ENCODE results near the gene ANAPC5.
"Not testable (repeated sequence)": the region's sequence is repeated elsewhere in the genome, so short reads cannot be mapped to it uniquely, and the experiment has no call there.

The ANAPC5 gene

GRCh38 chr12:121288158-121288845 is 63.9 kb downstream of the ANAPC5 start:
- no peak for DNase-seq (ENCODE audit: low read depth in 2 of 2, low spot score in 1 of 2)

- no peak for DNase-seq (ENCODE audit: low read depth in 2 of 2, low spot score in 1 of 2)
Observed at GRCh38 chr12:121287267-121287954, 64.8 kb downstream of the ANAPC5 start.

GRCh38 chr12:121285856-121286255 is 66.4 kb downstream of the ANAPC5 start:
- no peak for DNase-seq (ENCODE audit: low read depth in 2 of 2, low spot score in 1 of 2)

GRCh38 chr12:121284551-121285390 is 67.4 kb downstream of the ANAPC5 start:
- no peak for DNase-seq (ENCODE audit: low read depth in 2 of 2, low spot score in 1 of 2)

GRCh38 chr12:121283841-121284240 is 68.4 kb downstream of the ANAPC5 start:
- no peak for DNase-seq (ENCODE audit: low read depth in 2 of 2, low spot score in 1 of 2)

- DNase-seq (ENCODE audit: low read depth in 2 of 2, low spot score in 1 of 2): no peak
Observed at GRCh38 chr12:121283388-121283787, 68.8 kb downstream of the ANAPC5 start.

- not testable (repeated sequence) for DNase-seq (ENCODE audit: low read depth in 2 of 2, low spot score in 1 of 2)
Observed at GRCh38 chr12:121282910-121283309, 69.3 kb downstream of the ANAPC5 start.

GRCh38 chr12:121282072-121282742 is 70.0 kb downstream of the ANAPC5 start:
- DNase-seq (ENCODE audit: low read depth in 2 of 2, low spot score in 1 of 2): no peak

GRCh38 chr12:121281116-121281515 is 71.1 kb downstream of the ANAPC5 start:
- DNase-seq (ENCODE audit: low read depth in 2 of 2, low spot score in 1 of 2): not testable (repeated sequence)

GRCh38 chr12:121280531-121280930 is 71.7 kb downstream of the ANAPC5 start:
- DNase-seq (ENCODE audit: low read depth in 2 of 2, low spot score in 1 of 2): not testable (repeated sequence)

GRCh38 chr12:121279507-121279915 is 72.7 kb downstream of the ANAPC5 start:
- DNase-seq (ENCODE audit: low read depth in 2 of 2, low spot score in 1 of 2): no peak

- DNase-seq (ENCODE audit: low read depth in 2 of 2, low spot score in 1 of 2): no peak
Observed at GRCh38 chr12:121279071-121279375, 73.2 kb downstream of the ANAPC5 start.

GRCh38 chr12:121278169-121279070 is 73.8 kb downstream of the ANAPC5 start:
- DNase-seq (ENCODE audit: low read depth in 2 of 2, low spot score in 1 of 2): no peak

GRCh38 chr12:121277374-121277759 is 74.8 kb downstream of the ANAPC5 start:
- DNase-seq (ENCODE audit: low read depth in 2 of 2, low spot score in 1 of 2): no peak

GRCh38 chr12:121274036-121274763 is 78.0 kb downstream of the ANAPC5 start:
- no peak for DNase-seq (ENCODE audit: low read depth in 2 of 2, low spot score in 1 of 2)

- no peak for DNase-seq (ENCODE audit: low read depth in 2 of 2, low spot score in 1 of 2)
Observed at GRCh38 chr12:121273364-121273896, 78.8 kb downstream of the ANAPC5 start.

GRCh38 chr12:121267822-121268221 is 84.4 kb downstream of the ANAPC5 start:
- DNase-seq (ENCODE audit: low read depth in 2 of 2, low spot score in 1 of 2): no peak

GRCh38 chr12:121264951-121265515 is 87.2 kb downstream of the ANAPC5 start:
- DNase-seq (ENCODE audit: low read depth in 2 of 2, low spot score in 1 of 2): no peak

- no peak for DNase-seq (ENCODE audit: low read depth in 2 of 2, low spot score in 1 of 2)
Observed at GRCh38 chr12:121264135-121264534, 88.1 kb downstream of the ANAPC5 start.

Measured in stimulated activated CD8-positive, alpha-beta memory T cell treated with anti-CD3 and anti-CD28 coated beads, Interleukin-4, amount 100 ng/mL, for 1 hour (primary cell).